Measurements from ENCODE around the gene FRK.

The FRK gene

DNA sequence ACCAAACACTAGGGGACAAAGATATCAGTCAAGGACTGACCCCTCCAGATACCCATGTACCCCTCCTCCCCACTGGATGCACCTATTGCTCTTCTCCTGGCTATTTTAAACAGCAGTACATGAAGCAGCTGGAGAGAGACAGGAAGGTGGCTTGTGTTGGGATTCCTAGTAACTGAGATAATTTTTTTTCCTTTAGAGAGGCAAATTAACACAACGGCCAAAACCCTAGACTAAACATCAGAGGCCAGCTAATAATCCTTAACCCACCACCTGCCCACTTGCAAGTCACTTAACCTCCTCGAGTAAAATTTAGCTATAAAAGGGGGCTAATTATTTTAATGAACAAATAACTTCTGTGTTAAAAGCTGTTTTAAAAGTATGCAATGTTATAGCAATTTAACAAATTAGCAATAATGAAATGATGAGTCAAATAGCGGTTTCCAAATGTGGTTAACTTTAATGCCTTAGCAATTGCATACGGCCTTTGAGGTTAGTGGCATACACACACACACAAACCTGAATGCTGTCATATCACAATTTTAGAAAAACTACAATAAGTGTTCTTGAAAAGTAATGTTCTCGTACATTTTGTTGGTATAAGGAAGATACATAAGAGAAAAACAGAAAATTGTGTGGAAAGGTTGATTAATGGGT, 151.7 kb downstream of the FRK start:
- H3K4me1 ChIP-seq (ENCODE audit: control insufficient read depth in 2 of 2, insufficient read depth in 1 of 2, low read depth in 1 of 2, low read length in 2 of 2): no peaks in the 10 kb centered on the region
- H3K23ac ChIP-seq (ENCODE audit: low read depth, low read length, poor library complexity): no peak overlapping the region
- no peak overlapping the region for H3K27ac ChIP-seq (replicated peaks; ENCODE audit: low read length)
- no peaks in the 10 kb centered on the region for H3K27me3 ChIP-seq (ENCODE audit: control insufficient read depth in 3 of 3, insufficient read depth in 3 of 3, low read depth in 1 of 3, low read length in 3 of 3)
- H3K4ac ChIP-seq (ENCODE audit: low read length): no peak overlapping the region
- no peaks in the 10 kb centered on the region for H3K36me3 ChIP-seq (replicated peaks in 1 of 2; ENCODE audit: control insufficient read depth in 2 of 2, insufficient read depth in 2 of 2, low read length in 2 of 2)
- no peak overlapping the region for H3K14ac ChIP-seq (ENCODE audit: low read length)
- no peak overlapping the region for H3K4me3 ChIP-seq (ENCODE audit: low read length in 2 of 2)
- H2AK5ac ChIP-seq (ENCODE audit: low read depth, low read length): no peak overlapping the region
- no peak overlapping the region for H2AFZ ChIP-seq (ENCODE audit: low read length)
- no peak overlapping the region for H4K91ac ChIP-seq (ENCODE audit: low read depth, low read length, poor library complexity)
- H2BK12ac ChIP-seq (ENCODE audit: low read length): no peak overlapping the region
- H3K9me3 ChIP-seq (replicated peaks in 1 of 2; ENCODE audit: control insufficient read depth in 2 of 2, insufficient read depth in 1 of 2, low read depth in 1 of 2, low read length in 2 of 2): no peaks in the 10 kb centered on the region
- no peak overlapping the region for H3K4me2 ChIP-seq (ENCODE audit: insufficient read depth, low read length, poor library complexity, severe bottlenecking)
- no CpG with 5 or more reads among the region's 5 CpGs for WGBS, 2 donors (ENCODE audit: extremely low coverage in 2 of 2, insufficient read length in 2 of 2, insufficient replicate concordance in 1 of 2)
- H3K9ac ChIP-seq (ENCODE audit: low read depth, low read length, poor library complexity): no peak overlapping the region
- H4K8ac ChIP-seq (ENCODE audit: low read depth, low read length): no peak overlapping the region
- no peak overlapping the region for H2BK5ac ChIP-seq (ENCODE audit: low read length)
- H3K79me1 ChIP-seq (ENCODE audit: low read depth, low read length): no peaks in the 10 kb centered on the region
- DNase-seq (ENCODE audit: low spot score): no peak
- H2BK15ac ChIP-seq (ENCODE audit: low read length): no peak overlapping the region
- no peak overlapping the region for H2BK120ac ChIP-seq (ENCODE audit: low read depth, low read length)
- no peak overlapping the region for H3K18ac ChIP-seq (ENCODE audit: low read length)

DNA sequence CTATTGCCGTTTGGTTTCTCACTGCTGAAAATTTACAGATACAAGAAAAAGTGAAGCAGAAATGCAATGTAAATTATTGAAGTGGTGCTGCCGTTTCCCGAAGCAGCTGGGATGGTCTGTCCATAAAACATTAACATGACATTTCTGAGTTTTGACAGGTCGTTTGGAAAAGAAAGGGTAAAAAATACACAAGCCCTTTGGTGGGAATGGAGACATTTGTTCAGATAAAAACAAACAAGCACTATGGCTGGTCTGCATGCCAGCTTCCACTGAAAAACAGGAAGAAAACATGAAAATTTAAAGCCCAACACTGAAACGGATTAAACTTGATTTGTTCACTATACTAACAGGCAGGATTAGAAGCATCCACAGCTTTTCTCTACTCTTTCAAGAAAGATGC, 155.2 kb downstream of the FRK start:
- no peak for DNase-seq (ENCODE audit: low spot score)
- no peak overlapping the region for H2BK5ac ChIP-seq (ENCODE audit: low read length)
- no peaks in the 10 kb centered on the region for H3K9me3 ChIP-seq (replicated peaks in 1 of 2; ENCODE audit: control insufficient read depth in 2 of 2, insufficient read depth in 1 of 2, low read depth in 1 of 2, low read length in 2 of 2)
- no peak overlapping the region for H2AK5ac ChIP-seq (ENCODE audit: low read depth, low read length)
- no peak overlapping the region for H2BK120ac ChIP-seq (ENCODE audit: low read depth, low read length)
- H2AFZ ChIP-seq (ENCODE audit: low read length): no peak overlapping the region
- H4K8ac ChIP-seq (ENCODE audit: low read depth, low read length): no peak overlapping the region
- H3K4me3 ChIP-seq (ENCODE audit: low read length in 2 of 2): no peak overlapping the region
- H2BK15ac ChIP-seq (ENCODE audit: low read length): no peak overlapping the region
- H3K36me3 ChIP-seq (replicated peaks in 1 of 2; ENCODE audit: control insufficient read depth in 2 of 2, insufficient read depth in 2 of 2, low read length in 2 of 2): no peaks in the 10 kb centered on the region
- no peak overlapping the region for H3K4me2 ChIP-seq (ENCODE audit: insufficient read depth, low read length, poor library complexity, severe bottlenecking)
- H3K14ac ChIP-seq (ENCODE audit: low read length): no peak overlapping the region
- no peak overlapping the region for H3K4ac ChIP-seq (ENCODE audit: low read length)
- WGBS, 2 donors (ENCODE audit: extremely low coverage in 2 of 2, insufficient read length in 2 of 2, insufficient replicate concordance in 1 of 2): no CpG with 5 or more reads among the region's 5 CpGs
- no peak overlapping the region for H4K91ac ChIP-seq (ENCODE audit: low read depth, low read length, poor library complexity)
- no peaks in the 10 kb centered on the region for H3K79me1 ChIP-seq (ENCODE audit: low read depth, low read length)
- H3K18ac ChIP-seq (ENCODE audit: low read length): no peak overlapping the region
- no peak overlapping the region for H3K27ac ChIP-seq (replicated peaks; ENCODE audit: low read length)
- H3K27me3 ChIP-seq (ENCODE audit: control insufficient read depth in 3 of 3, insufficient read depth in 3 of 3, low read depth in 1 of 3, low read length in 3 of 3): no peaks in the 10 kb centered on the region
- H3K4me1 ChIP-seq (ENCODE audit: control insufficient read depth in 2 of 2, insufficient read depth in 1 of 2, low read depth in 1 of 2, low read length in 2 of 2): no peaks in the 10 kb centered on the region
- no peak overlapping the region for H2BK12ac ChIP-seq (ENCODE audit: low read length)
- no peak overlapping the region for H3K23ac ChIP-seq (ENCODE audit: low read depth, low read length, poor library complexity)
- H3K9ac ChIP-seq (ENCODE audit: low read depth, low read length, poor library complexity): no peak overlapping the region

DNA sequence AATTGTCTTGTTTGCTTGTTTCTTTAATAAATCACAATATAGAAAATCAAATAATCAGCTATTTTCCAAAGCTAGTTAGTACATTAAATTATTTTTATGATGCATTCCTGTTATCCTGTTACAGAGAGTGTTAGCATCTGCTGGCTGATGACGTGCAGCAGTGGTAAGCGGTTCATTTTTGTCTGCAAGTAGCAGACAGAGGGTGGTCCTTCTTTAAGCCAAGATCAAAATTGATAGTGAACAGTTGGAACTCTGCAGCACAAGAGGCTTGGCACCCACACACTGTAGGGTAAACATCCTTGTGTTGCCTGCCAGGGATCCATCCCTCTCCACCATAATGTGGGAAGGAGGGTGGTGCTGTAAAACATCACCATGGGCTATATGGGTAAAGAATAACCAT, 158.3 kb downstream of the FRK start:
- Histone ChIP-seq H2BK12ac (ENCODE audit: low read length) (no peak overlapping the region), H2BK15ac (ENCODE audit: low read length) (no peak overlapping the region), H2BK5ac (ENCODE audit: low read length) (no peak overlapping the region), H3K18ac (ENCODE audit: low read length) (no peak overlapping the region), H3K36me3 (replicated peaks in 1 of 2; ENCODE audit: control insufficient read depth in 2 of 2, insufficient read depth in 2 of 2, low read length in 2 of 2) (no peaks in the 10 kb centered on the region), H3K9me3 (replicated peaks in 1 of 2; ENCODE audit: control insufficient read depth in 2 of 2, insufficient read depth in 1 of 2, low read depth in 1 of 2, low read length in 2 of 2) (no peaks in the 10 kb centered on the region), H3K4me2 (ENCODE audit: insufficient read depth, low read length, poor library complexity, severe bottlenecking) (no peak overlapping the region), H3K27ac (replicated peaks; ENCODE audit: low read length) (no peak overlapping the region), H2BK120ac (ENCODE audit: low read depth, low read length) (no peak overlapping the region), H3K4ac (ENCODE audit: low read length) (no peak overlapping the region), H2AFZ (ENCODE audit: low read length) (no peak overlapping the region), H3K4me3 (ENCODE audit: low read length in 2 of 2) (no peak overlapping the region), H4K91ac (ENCODE audit: low read depth, low read length, poor library complexity) (no peak overlapping the region), H4K8ac (ENCODE audit: low read depth, low read length) (no peak overlapping the region), H3K23ac (ENCODE audit: low read depth, low read length, poor library complexity) (no peak overlapping the region), H2AK5ac (ENCODE audit: low read depth, low read length) (no peak overlapping the region), H3K79me1 (ENCODE audit: low read depth, low read length) (no peaks in the 10 kb centered on the region), H3K14ac (ENCODE audit: low read length) (no peak overlapping the region), H3K4me1 (ENCODE audit: control insufficient read depth in 2 of 2, insufficient read depth in 1 of 2, low read depth in 1 of 2, low read length in 2 of 2) (no peaks in the 10 kb centered on the region), H3K9ac (ENCODE audit: low read depth, low read length, poor library complexity) (no peak overlapping the region), H3K27me3 (ENCODE audit: control insufficient read depth in 3 of 3, insufficient read depth in 3 of 3, low read depth in 1 of 3, low read length in 3 of 3) (no peaks in the 10 kb centered on the region)
- WGBS, 2 donors (ENCODE audit: extremely low coverage in 2 of 2, insufficient read length in 2 of 2, insufficient replicate concordance in 1 of 2): no CpG with 5 or more reads among the region's 2 CpGs
- no peak for DNase-seq (ENCODE audit: low spot score)

DNA sequence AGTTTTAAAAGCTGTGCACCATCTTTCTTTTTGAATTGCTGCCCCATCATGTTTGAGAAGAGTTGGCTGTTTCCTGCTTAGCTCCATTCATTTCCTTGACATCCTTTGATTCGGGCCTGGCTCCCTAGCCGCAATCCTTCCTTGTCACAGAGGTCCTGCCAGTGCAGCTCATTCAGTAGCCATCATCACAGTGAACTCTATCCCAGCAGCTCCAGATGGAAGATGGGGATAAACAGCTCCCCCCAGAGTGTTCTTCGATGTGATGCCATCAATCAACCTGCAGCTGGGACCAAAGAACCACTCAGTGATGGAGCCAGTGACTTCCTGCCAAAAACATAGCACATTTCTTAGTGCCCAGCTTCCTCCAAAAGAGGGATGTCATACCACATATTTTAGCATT, 158.8 kb downstream of the FRK start:
- no peaks in the 10 kb centered on the region for H3K36me3 ChIP-seq (replicated peaks in 1 of 2; ENCODE audit: control insufficient read depth in 2 of 2, insufficient read depth in 2 of 2, low read length in 2 of 2)
- H3K4me3 ChIP-seq (ENCODE audit: low read length in 2 of 2): no peak overlapping the region
- no peak overlapping the region for H4K8ac ChIP-seq (ENCODE audit: low read depth, low read length)
- no peaks in the 10 kb centered on the region for H3K4me1 ChIP-seq (ENCODE audit: control insufficient read depth in 2 of 2, insufficient read depth in 1 of 2, low read depth in 1 of 2, low read length in 2 of 2)
- no peak overlapping the region for H2BK15ac ChIP-seq (ENCODE audit: low read length)
- WGBS, 2 donors (ENCODE audit: extremely low coverage in 2 of 2, insufficient read length in 2 of 2, insufficient replicate concordance in 1 of 2): no CpG with 5 or more reads among the region's 3 CpGs
- no peak overlapping the region for H3K23ac ChIP-seq (ENCODE audit: low read depth, low read length, poor library complexity)
- no peak overlapping the region for H2BK120ac ChIP-seq (ENCODE audit: low read depth, low read length)
- no peak overlapping the region for H3K4ac ChIP-seq (ENCODE audit: low read length)
- H3K14ac ChIP-seq (ENCODE audit: low read length): no peak overlapping the region
- no peak for DNase-seq (ENCODE audit: low spot score)
- no peak overlapping the region for H2BK12ac ChIP-seq (ENCODE audit: low read length)
- H3K18ac ChIP-seq (ENCODE audit: low read length): no peak overlapping the region
- H2BK5ac ChIP-seq (ENCODE audit: low read length): no peak overlapping the region
- no peak overlapping the region for H3K27ac ChIP-seq (replicated peaks; ENCODE audit: low read length)
- H3K79me1 ChIP-seq (ENCODE audit: low read depth, low read length): no peaks in the 10 kb centered on the region
- no peaks in the 10 kb centered on the region for H3K27me3 ChIP-seq (ENCODE audit: control insufficient read depth in 3 of 3, insufficient read depth in 3 of 3, low read depth in 1 of 3, low read length in 3 of 3)
- no peaks in the 10 kb centered on the region for H3K9me3 ChIP-seq (replicated peaks in 1 of 2; ENCODE audit: control insufficient read depth in 2 of 2, insufficient read depth in 1 of 2, low read depth in 1 of 2, low read length in 2 of 2)
- no peak overlapping the region for H2AFZ ChIP-seq (ENCODE audit: low read length)
- no peak overlapping the region for H3K4me2 ChIP-seq (ENCODE audit: insufficient read depth, low read length, poor library complexity, severe bottlenecking)
- no peak overlapping the region for H2AK5ac ChIP-seq (ENCODE audit: low read depth, low read length)
- no peak overlapping the region for H3K9ac ChIP-seq (ENCODE audit: low read depth, low read length, poor library complexity)
- no peak overlapping the region for H4K91ac ChIP-seq (ENCODE audit: low read depth, low read length, poor library complexity)
